Activated T-cell treated with anti-CD3 and anti-CD28 coated beads, Interleukin-2, amount 50 U/mL, for 1 hour (primary cell): Measurements from ENCODE around the gene KLK11.
"Not testable (repeated sequence)": the region's sequence is repeated elsewhere in the genome, so short reads cannot be mapped to it uniquely, and the experiment has no call there.

Experiments
- DNase-seq: peaks from one replicate; pipeline ENCODE4 v3.0.0-alpha.2; 2020

KLK11 gene

GRCh38 chr19:51002542-51003311, 23.7 kb downstream of the KLK11 start:
- DNase-seq = no peak

GRCh38 chr19:51002089-51002532, 24.3 kb downstream of the KLK11 start:
- no peak for DNase-seq

GRCh38 chr19:51001515-51001914, 24.9 kb downstream of the KLK11 start, which contains the start of gene KLK8:
Gene KLK8, minus strand, starts transcription at chr19:51001604. Its CDS starts 437 bp downstream, at chr19:51001167.
- no peak for DNase-seq

GRCh38 chr19:51000981-51001380, 25.4 kb downstream of the KLK11 start:
- no peak for DNase-seq

GRCh38 chr19:51000426-51000825, 26.0 kb downstream of the KLK11 start:
- no peak for DNase-seq

GRCh38 chr19:50998686-50999085, 27.7 kb downstream of the KLK11 start:
- DNase-seq = no peak

GRCh38 chr19:50998061-50998460, 28.4 kb downstream of the KLK11 start:
- no peak for DNase-seq

- no peak for DNase-seq
Observed at GRCh38 chr19:50994129-50994528, 32.3 kb downstream of the KLK11 start.

GRCh38 chr19:50992666-50993035, 33.8 kb downstream of the KLK11 start:
- DNase-seq = no peak

GRCh38 chr19:50984416-50984815, 42.0 kb downstream of the KLK11 start:
- not testable (repeated sequence) for DNase-seq

GRCh38 chr19:50983625-50984292, 42.7 kb downstream of the KLK11 start, which contains the start of gene KLK7:
Gene KLK7, minus strand, starts transcription at chr19:50983917. Its CDS starts 1,518 bp downstream, at chr19:50982399.
- DNase-seq = no peak

- DNase-seq = no peak
Observed at GRCh38 chr19:50982186-50982585, 44.2 kb downstream of the KLK11 start.

GRCh38 chr19:50981587-50982146, 44.7 kb downstream of the KLK11 start:
- no peak for DNase-seq

- no peak for DNase-seq
Observed at GRCh38 chr19:50980208-50980607, 46.2 kb downstream of the KLK11 start.

- DNase-seq = no peak
Observed at GRCh38 chr19:50979758-50980157, 46.7 kb downstream of the KLK11 start.

- no peak for DNase-seq
Observed at GRCh38 chr19:50978772-50979390, 47.5 kb downstream of the KLK11 start.

- DNase-seq = no peak
Observed at GRCh38 chr19:50977626-50978025, 48.8 kb downstream of the KLK11 start.

GRCh38 chr19:50975766-50976165, 50.6 kb downstream of the KLK11 start:
- DNase-seq = no peak

GRCh38 chr19:50974702-50975556, 51.5 kb downstream of the KLK11 start:
- DNase-seq = no peak

- DNase-seq = no peak
Observed at GRCh38 chr19:50972795-50973376, 53.5 kb downstream of the KLK11 start.
